Gastroesophageal sphincter (tissue), 4 donors: ENCODE measurements around the gene FAM149B1. TPM values are rescaled to one million over a fixed set of nuclear protein-coding genes. Genes with fewer than 3 reads are reported as not detected.

Source experiments
- ATAC-seq: fragments of 150-250 bp; one replicate; pipeline ENCODE4 v1.9.1; 2016; ENCODE audit warnings: mild to moderate bottlenecking, moderate library complexity
- H3K27ac ChIP-seq, 4 donors: fragments of 200-600 bp; sonication (generic) in 3 of 4; 1 replicate in 3 of 4; 2 replicates in 1 of 4; pipeline ENCODE4 v1.5.1; 2016 to 2019
- H3K27me3 ChIP-seq: fragments of 200-600 bp; sonication (generic); one replicate; pipeline ENCODE4 v1.5.1; 2019
- H3K36me3 ChIP-seq, 2 donors: fragments of 200-600 bp; sonication (generic); one replicate each; pipeline ENCODE4 v1.5.1; 2019; ENCODE audit warnings: control low read depth in 1 of 2
- H3K4me1 ChIP-seq, 3 donors: fragments of 200-600 bp; sonication (generic); 1 replicate in 2 of 3; 2 replicates in 1 of 3; pipeline ENCODE4 v1.5.1; 2016 to 2019; ENCODE audit warnings: control low read depth in 2 of 3
- H3K4me3 ChIP-seq, 2 donors: fragments of 200-600 bp; sonication (generic); one replicate each; pipeline ENCODE4 v1.5.1; 2019; ENCODE audit warnings: mild to moderate bottlenecking in 1 of 2, moderate library complexity in 1 of 2
- H3K9me3 ChIP-seq, 3 donors: fragments of 200-600 bp; sonication (generic); one replicate each; pipeline ENCODE4 v1.5.1; 2017 to 2019; ENCODE audit warnings: control low read depth in 2 of 3
- EP300 ChIP-seq: sonication (generic); formaldehyde crosslinking; IDR thresholded peaks from one replicate; pipeline ENCODE4 v1.6.1; 2017; ENCODE audit warnings: antibody characterized with exemption, mild to moderate bottlenecking
- POLR2A ChIP-seq, 2 donors: fragments of 450-650 bp; IDR thresholded peaks; one replicate each; pipeline ENCODE4 v1.6.1; 2017; ENCODE audit warnings: antibody characterized with exemption in 2 of 2, mild to moderate bottlenecking in 2 of 2, moderate library complexity in 1 of 2
- POLR2AphosphoS5 ChIP-seq: sonication (generic); formaldehyde crosslinking; IDR thresholded peaks from one replicate; pipeline ENCODE4 v1.6.1; 2017; ENCODE audit warnings: antibody characterized with exemption
- WGBS, 2 donors: methylation state at CpG; one replicate each; pipeline ENCODE4 v1.1.5; 2018; ENCODE audit warnings: low coverage in 1 of 2; 5-methylcytosine and 5-hydroxymethylcytosine counted together
- total RNA-seq, 4 donors: library from RNA; depleted of rRNA; stranded (reverse); fragments of >200 nt; gene quantifications; one replicate each; pipeline ENCODE4 v1.1.0, GENCODE V29; 2016
- TF ChIP-seq, protein P1 (sequence below), 4 experiments: fragments of 200-600 bp in 2 of 4; fragments of 450-650 bp in 2 of 4; sonication (generic) in 1 of 4; IDR thresholded peaks; one replicate each; pipeline ENCODE4 v1.5.1; 2017 to 2019; ENCODE audit warnings: antibody characterized with exemption in 4 of 4, mild to moderate bottlenecking in 2 of 4, moderate library complexity in 2 of 4

The FAM149B1 gene
- total RNA-seq, 4 donors from 2014 or later: 10.9 to 16.2 (median 15.2) TPM

DNA sequence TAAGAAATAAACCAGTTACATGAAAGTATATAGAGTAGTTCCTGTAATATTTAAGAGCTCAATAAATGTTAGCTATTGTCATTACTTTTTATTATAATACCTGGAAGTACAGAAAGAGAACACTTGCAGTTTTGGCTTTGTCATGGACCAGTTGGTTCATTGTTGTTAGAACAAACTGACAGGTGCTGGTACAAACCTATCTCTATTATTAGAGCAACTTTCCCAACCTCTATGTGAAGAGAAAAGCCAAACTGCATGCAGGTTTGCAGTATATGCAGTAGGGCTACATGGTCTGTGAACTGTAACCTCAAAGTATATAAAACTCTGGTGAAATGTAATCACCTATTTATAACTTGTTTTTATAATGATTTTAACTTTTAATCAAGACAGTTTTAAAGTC, 58.7 kb downstream of the FAM149B1 start:
- Histone ChIP-seq H3K4me1 (no peaks in the 10 kb centered on the region), H3K4me3 (no peak overlapping the region), H3K9me3 (no peaks in the 10 kb centered on the region), H3K27ac (no peak overlapping the region), H3K36me3 (peaks cover 0 to 31% of the 10 kb centered on the region in 2 donors), H3K27me3 (no peaks in the 10 kb centered on the region)
- no peak for TF ChIP-seq POLR2A (IDR thresholded peaks at IDR 0.05)
- no peak for TF ChIP-seq POLR2AphosphoS5
- TF ChIP-seq EP300: no peak
- TF ChIP-seq, protein P1, sequence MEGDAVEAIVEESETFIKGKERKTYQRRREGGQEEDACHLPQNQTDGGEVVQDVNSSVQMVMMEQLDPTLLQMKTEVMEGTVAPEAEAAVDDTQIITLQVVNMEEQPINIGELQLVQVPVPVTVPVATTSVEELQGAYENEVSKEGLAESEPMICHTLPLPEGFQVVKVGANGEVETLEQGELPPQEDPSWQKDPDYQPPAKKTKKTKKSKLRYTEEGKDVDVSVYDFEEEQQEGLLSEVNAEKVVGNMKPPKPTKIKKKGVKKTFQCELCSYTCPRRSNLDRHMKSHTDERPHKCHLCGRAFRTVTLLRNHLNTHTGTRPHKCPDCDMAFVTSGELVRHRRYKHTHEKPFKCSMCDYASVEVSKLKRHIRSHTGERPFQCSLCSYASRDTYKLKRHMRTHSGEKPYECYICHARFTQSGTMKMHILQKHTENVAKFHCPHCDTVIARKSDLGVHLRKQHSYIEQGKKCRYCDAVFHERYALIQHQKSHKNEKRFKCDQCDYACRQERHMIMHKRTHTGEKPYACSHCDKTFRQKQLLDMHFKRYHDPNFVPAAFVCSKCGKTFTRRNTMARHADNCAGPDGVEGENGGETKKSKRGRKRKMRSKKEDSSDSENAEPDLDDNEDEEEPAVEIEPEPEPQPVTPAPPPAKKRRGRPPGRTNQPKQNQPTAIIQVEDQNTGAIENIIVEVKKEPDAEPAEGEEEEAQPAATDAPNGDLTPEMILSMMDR (IDR thresholded peaks at IDR 0.05): no peak
- no peak for ATAC-seq

DNA sequence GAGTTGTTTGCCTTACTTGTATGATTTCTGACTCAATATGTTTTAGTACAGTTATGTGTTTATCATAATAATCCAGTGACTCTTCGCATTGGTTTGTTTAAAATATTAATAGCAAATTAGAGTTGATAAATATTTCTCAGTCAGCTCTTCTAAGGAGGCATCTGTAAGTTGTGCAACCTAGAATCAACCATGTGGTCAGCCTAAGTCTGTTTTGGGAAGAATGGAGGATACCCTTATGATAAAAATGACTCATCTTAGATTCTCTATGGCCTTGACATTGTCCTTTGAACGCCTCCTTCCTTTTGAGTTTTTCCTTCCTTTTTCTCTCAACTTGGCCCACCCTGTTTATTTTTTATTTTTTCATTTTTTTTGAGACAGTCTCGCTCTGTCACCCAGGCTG, 60.3 kb downstream of the FAM149B1 start:
- Histone ChIP-seq H3K27ac (no peak overlapping the region), H3K4me3 (no peak overlapping the region), H3K27me3 (no peaks in the 10 kb centered on the region), H3K9me3 (no peaks in the 10 kb centered on the region), H3K4me1 (no peaks in the 10 kb centered on the region), H3K36me3 (peaks cover 0 to 47% of the 10 kb centered on the region in 2 donors)
- ATAC-seq: no peak
- WGBS, 2 donors: 68 to 80% methylated on average over 2 to 3 of the region's 3 CpGs
- TF ChIP-seq, protein P1 (IDR thresholded peaks at IDR 0.05): no peak
- TF ChIP-seq POLR2AphosphoS5: no peak
- no peak for TF ChIP-seq EP300
- TF ChIP-seq POLR2A (IDR thresholded peaks at IDR 0.05): no peak

DNA sequence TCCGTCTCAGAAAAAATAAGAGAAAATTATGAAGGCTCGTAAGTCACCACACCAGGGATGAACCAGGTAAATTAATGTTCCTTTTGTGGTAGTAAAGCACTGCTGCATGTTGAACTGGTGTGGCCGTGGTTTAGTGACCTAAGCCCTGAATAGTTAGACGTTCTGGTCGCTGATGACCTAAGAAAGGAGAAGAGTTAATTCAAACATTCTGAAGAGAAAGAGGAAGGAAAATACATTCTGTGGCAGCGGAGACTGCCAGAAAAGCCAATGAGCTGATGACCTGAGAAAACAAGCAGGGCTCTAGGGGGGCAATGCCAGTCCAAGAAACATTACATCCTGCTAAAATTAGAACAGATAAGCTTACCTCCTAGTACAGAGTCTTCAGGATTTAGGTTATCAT, 61.6 kb downstream of the FAM149B1 start:
- H3K27me3 ChIP-seq: no peaks in the 10 kb centered on the region
- H3K27ac ChIP-seq: no peak overlapping the region
- peaks cover 0 to 60% of the 10 kb centered on the region in 2 donors for H3K36me3 ChIP-seq
- WGBS, 2 donors: 79 to 88% methylated on average over 4 to 6 of the region's 6 CpGs
- no peak overlapping the region for H3K4me3 ChIP-seq
- no peaks in the 10 kb centered on the region for H3K4me1 ChIP-seq
- H3K9me3 ChIP-seq: no peaks in the 10 kb centered on the region
- ATAC-seq: no peak
- TF ChIP-seq, protein P1 (IDR thresholded peaks at IDR 0.05): no peak
- TF ChIP-seq POLR2A (IDR thresholded peaks at IDR 0.05) (no peak), EP300 (no peak), POLR2AphosphoS5 (no peak)

DNA sequence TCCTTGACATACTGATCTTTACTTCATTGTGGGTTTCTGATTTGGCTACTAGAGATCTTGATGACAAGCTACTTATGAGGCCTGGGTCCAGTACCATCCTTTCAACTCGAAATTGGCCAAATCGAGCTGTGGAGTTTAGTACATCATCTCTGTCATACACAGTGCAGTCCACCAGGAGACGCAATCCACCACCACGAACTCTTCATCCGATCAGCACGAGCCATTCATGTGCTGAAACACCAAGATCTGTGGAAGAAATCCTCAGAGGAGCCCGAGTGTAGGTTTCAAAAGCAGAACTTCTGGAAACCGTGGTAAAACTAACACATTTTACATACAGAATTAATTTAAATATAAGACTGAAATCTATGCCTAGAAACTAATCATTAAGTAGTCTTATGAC, 65.0 kb downstream of the FAM149B1 start:
- H3K36me3 ChIP-seq: peaks cover 0 to 87% of the 10 kb centered on the region in 2 donors
- TF ChIP-seq POLR2A (IDR thresholded peaks at IDR 0.05): no peak
- ATAC-seq: no peak

DNA sequence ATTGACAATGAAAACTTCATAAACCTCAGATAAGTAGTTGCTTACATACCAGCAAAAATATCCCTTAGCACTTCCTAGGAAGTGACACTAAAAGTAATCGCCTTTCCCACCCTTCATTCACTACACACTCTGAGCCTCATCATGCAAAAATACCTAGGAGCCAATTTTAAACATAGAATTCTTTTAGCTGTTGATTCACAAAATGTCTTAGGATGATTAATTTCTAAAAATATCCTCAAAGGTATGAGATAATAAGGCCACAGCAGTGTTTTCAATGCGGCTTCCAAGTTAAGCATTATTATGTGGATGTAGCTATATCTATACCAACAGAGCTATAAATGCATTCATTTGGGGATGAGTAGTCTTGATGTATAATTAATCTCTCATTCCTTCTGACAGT, 66.0 kb downstream of the FAM149B1 start:
- Histone ChIP-seq H3K27ac (no peak overlapping the region), H3K4me1 (no peaks in the 10 kb centered on the region), H3K36me3 (peaks cover 0 to 94% of the 10 kb centered on the region in 2 donors), H3K27me3 (no peaks in the 10 kb centered on the region), H3K9me3 (no peaks in the 10 kb centered on the region), H3K4me3 (no peak overlapping the region)
- no peak for ATAC-seq
- 75 to 95% methylated on average over 2 of the region's 2 CpGs for WGBS, 2 donors
- no peak for TF ChIP-seq EP300

More for the DNA sequence above, 65.0 kb downstream of the FAM149B1 start:
- Histone ChIP-seq H3K4me1 (no peaks in the 10 kb centered on the region), H3K9me3 (no peaks in the 10 kb centered on the region), H3K4me3 (no peak overlapping the region), H3K27me3 (no peaks in the 10 kb centered on the region), H3K27ac (no peak overlapping the region)
- 88 to 92% methylated on average over 5 to 8 of the region's 8 CpGs for WGBS, 2 donors

DNA sequence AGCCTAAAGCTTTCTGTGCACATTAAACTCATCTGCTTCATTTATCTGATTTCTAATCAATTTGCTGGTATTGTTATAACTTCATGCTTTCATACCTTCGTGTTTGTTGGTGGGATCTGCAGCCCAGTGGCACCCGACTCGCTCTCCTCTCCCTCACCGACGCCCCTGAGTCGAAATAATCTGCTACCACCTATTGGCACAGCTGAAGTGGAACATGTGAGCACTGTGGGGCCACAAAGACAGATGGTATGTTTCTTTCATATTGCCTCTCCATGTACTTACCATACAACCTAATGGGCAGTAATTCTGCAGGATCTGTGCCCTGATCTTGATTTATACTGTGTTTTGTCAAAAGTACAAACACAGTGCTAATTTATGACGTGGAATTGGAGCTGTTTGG, 66.8 kb downstream of the FAM149B1 start:
- Histone ChIP-seq H3K27ac (no peak overlapping the region), H3K36me3 (peaks cover 0 to 94% of the 10 kb centered on the region in 2 donors), H3K4me1 (no peaks in the 10 kb centered on the region), H3K4me3 (no peak overlapping the region), H3K27me3 (no peaks in the 10 kb centered on the region), H3K9me3 (no peaks in the 10 kb centered on the region)
- 81 to 85% methylated on average over 7 of the region's 7 CpGs for WGBS, 2 donors
- ATAC-seq: no peak
- no peak for TF ChIP-seq POLR2A (IDR thresholded peaks at IDR 0.05)
- TF ChIP-seq EP300: no peak
- TF ChIP-seq, protein P1 (IDR thresholded peaks at IDR 0.05): no peak
